HepG2 (cell line): ENCODE data around the gene STC2. TPM values are rescaled to one million over a fixed set of nuclear protein-coding genes. Genes with fewer than 3 reads are reported as not detected.

Experiments used
- ATAC-seq: fragments of 200-7000 bp; cut with Tn5 transposase; 3 replicates; pipeline ENCODE4 v1.9.1; 2020; ENCODE audit warnings: mild to moderate bottlenecking, moderate library complexity
- BruUV-seq: library from RNA; stranded (reverse); fragments of 400-500 nt; replicated peaks from 2 replicates; lab custom pipeline; 2021; lab: Mats Ljungman, UMichigan
- CTCF ChIA-PET: fragments of 300-600 bp; formaldehyde crosslinking; extraction: SDS; loops from one replicate; lab custom pipeline; 2021; ENCODE audit warnings: low total read pairs, inconsistent platforms, low intra/inter-chr PET ratio; lab: Yijun Ruan, JAX
- POLR2A ChIA-PET: fragments of 350-600 bp; sonication (Branson Sonifier 250); formaldehyde crosslinking; loops from one replicate; lab custom pipeline; 2020; ENCODE audit warnings: antibody characterized with exemption, inconsistent platforms; lab: Yijun Ruan, JAX
- DNase-seq: peaks from one replicate; pipeline ENCODE4 v3.0.0-alpha.2; 2015; ENCODE audit warnings: low spot score
- FAIRE-seq: peaks from 3 replicates; lab custom pipeline; 2011; peaks lifted over from hg19 to GRCh38; lab: Jason Lieb, UNC
- H2AFZ ChIP-seq: one replicate; pipeline ENCODE4 v1.6.1; 2011; ENCODE audit warnings: low read length, inconsistent platforms
- H3K27ac ChIP-seq: fragments of 300-600 bp; 3 replicates; pipeline ENCODE4 v1.8.0; 2011; ENCODE audit warnings: mixed run types, mild to moderate bottlenecking, mixed read lengths, low read length, inconsistent platforms; ENCODE audit not compliant: insufficient read depth; ENCODE audit errors: extremely low read length
- H3K27me3 ChIP-seq, 2 experiments: fragments of 200-600 bp in 1 of 2; 2 replicates in 1 of 2; 3 replicates in 1 of 2; pipeline versions ENCODE4 v1.6.0 to v1.8.0; 2011; ENCODE audit warnings: low read length in 2 of 2, mild to moderate bottlenecking in 2 of 2, moderate library complexity in 2 of 2, inconsistent platforms in 1 of 2; ENCODE audit not compliant: insufficient read depth in 2 of 2, control insufficient read depth in 1 of 2
- H3K36me3 ChIP-seq, 2 experiments: fragments of 200-600 bp in 1 of 2; replicated peaks in 1 of 2; 2 replicates in 1 of 2; 3 replicates in 1 of 2; pipeline versions ENCODE4 v1.5.1 to v1.8.0; 2011; ENCODE audit warnings: low read length in 2 of 2, inconsistent platforms in 1 of 2; ENCODE audit not compliant: insufficient read depth in 2 of 2, control insufficient read depth in 1 of 2
- H3K4me1 ChIP-seq: 2 replicates; pipeline ENCODE4 v1.5.1; 2012; ENCODE audit warnings: low read length, inconsistent platforms; ENCODE audit not compliant: insufficient read depth
- H3K4me2 ChIP-seq: 2 replicates; pipeline ENCODE4 v1.6.0; 2011; ENCODE audit warnings: low read depth, low read length, inconsistent platforms
- H3K4me3 ChIP-seq, 3 experiments: fragments of 200-600 bp in 1 of 3; sonication (generic), shearing (Covaris generic) in 1 of 3; replicated peaks in 1 of 3; 2 replicates each; pipeline ENCODE4 v1.5.1; 2011 to 2016; ENCODE audit warnings: low read length in 3 of 3, inconsistent platforms in 2 of 3, low read depth in 2 of 3, mild to moderate bottlenecking in 2 of 3, control low read depth in 1 of 3, mixed read lengths in 1 of 3; ENCODE audit not compliant: insufficient read depth in 1 of 3
- H3K79me2 ChIP-seq: one replicate; pipeline ENCODE4 v1.6.1; 2011; ENCODE audit warnings: low read length, inconsistent platforms; ENCODE audit not compliant: insufficient read depth
- H3K9ac ChIP-seq: 2 replicates; pipeline ENCODE4 v1.6.0; 2011; ENCODE audit warnings: mild to moderate bottlenecking, low read depth, low read length, inconsistent platforms; ENCODE audit not compliant: insufficient read depth
- H3K9me3 ChIP-seq: 2 replicates; pipeline ENCODE4 v1.5.1; 2012; ENCODE audit warnings: mild to moderate bottlenecking, low read length
- H4K20me1 ChIP-seq: 2 replicates; pipeline ENCODE4 v1.6.0; 2011; ENCODE audit warnings: inconsistent platforms, mild to moderate bottlenecking, low read length, moderate library complexity; ENCODE audit not compliant: insufficient read depth
- ASH2L ChIP-seq: fragments of 300-600, 200-600 bp; sonication (generic); IDR thresholded peaks from 2 replicates; pipeline ENCODE4 v1.7.0; 2017; ENCODE audit warnings: low read depth, mild to moderate bottlenecking, moderate library complexity, mixed read lengths, low read length; ENCODE audit not compliant: insufficient read length
- MAZ ChIP-seq, 2 experiments: sonication (generic) in 1 of 2; formaldehyde crosslinking in 1 of 2; IDR thresholded peaks; 2 replicates each; pipeline versions ENCODE4 v1.5.0 to v1.6.1; 2012 to 2020; ENCODE audit warnings: low read depth in 2 of 2, mild to moderate bottlenecking in 2 of 2, borderline replicate concordance in 1 of 2, improper control_type of control experiment in 1 of 2, low read length in 1 of 2, missing genetic modification reagents in 1 of 2, moderate library complexity in 1 of 2
- MED1 ChIP-seq: sonication (generic); formaldehyde crosslinking; IDR thresholded peaks from 2 replicates; pipeline ENCODE4 v1.4.0; 2020; ENCODE audit warnings: missing genetic modification reagents
- MEF2D ChIP-seq: sonication (generic); formaldehyde crosslinking; IDR thresholded peaks from 2 replicates; pipeline ENCODE4 v1.5.1; 2020; ENCODE audit warnings: mild to moderate bottlenecking, missing genetic modification reagents
- NR2F1 ChIP-seq, 2 experiments: fragments of 450-650 bp in 1 of 2; formaldehyde crosslinking in 1 of 2; IDR thresholded peaks; 2 replicates each; pipeline versions ENCODE4 v1.5.0 to v1.6.1; 2016 to 2020; ENCODE audit warnings: mild to moderate bottlenecking in 1 of 2, missing compliant biosample characterization in 1 of 2, missing genetic modification reagents in 1 of 2, moderate library complexity in 1 of 2
- NR2F6 ChIP-seq, 2 experiments: IDR thresholded peaks; 2 replicates each; pipeline ENCODE4 v1.6.1; 2016; ENCODE audit warnings: antibody characterized with exemption in 1 of 2, mild to moderate bottlenecking in 1 of 2
- SALL1 ChIP-seq: sonication (generic); formaldehyde crosslinking; IDR thresholded peaks from 2 replicates; pipeline ENCODE4 v1.8.0; 2022; ENCODE audit warnings: mild to moderate bottlenecking, missing genetic modification reagents
- TBX2 ChIP-seq: sonication (generic); formaldehyde crosslinking; IDR thresholded peaks from 2 replicates; pipeline ENCODE4 v1.5.0; 2020; ENCODE audit warnings: missing genetic modification reagents, mild to moderate bottlenecking, borderline replicate concordance
- YEATS4 ChIP-seq: sonication (generic); formaldehyde crosslinking; IDR thresholded peaks from 2 replicates; pipeline ENCODE4 v1.4.0; 2020; ENCODE audit warnings: missing genetic modification reagents, borderline replicate concordance
- WGBS: methylation state at CpG from one replicate; pipeline ENCODE4 v1.1.6; 2017; ENCODE audit warnings: low lambda C conversion rate; 5-methylcytosine and 5-hydroxymethylcytosine counted together
- in situ Hi-C: cut with HindIII; loops from 2 replicates; pipeline ENCODE4 v1.10.0; 2017; ENCODE audit warnings: low pct_unique_long_range_greater_than_20kb; ENCODE audit not compliant: extremely low pct_ligation_motif_present
- intact Hi-C: fragments of 100-400 bp; cut with micrococcal nuclease; formaldehyde crosslinking; loops from one replicate; pipeline ENCODE4 v1.10.0; 2022; ENCODE audit not compliant: unreplicated experiment
- polyA plus RNA-seq, 8 experiments: library from polyadenylated mRNA; depleted of rRNA in 3 of 8; stranded (reverse) in 7 of 8; unstranded in 1 of 8; fragments of >200 nt; fragmentation: Illumina TruSeq in 4 of 8; extraction: Trizol in 4 of 8; gene quantifications; 2 replicates each; pipeline versions ENCODE4 v1.2.1 to v1.2.3, GENCODE V29; 2011 to 2016; ENCODE audit warnings: low read depth in 4 of 8, missing spikeins in 1 of 8, mixed read lengths in 1 of 8; ENCODE audit not compliant: insufficient read depth in 1 of 8
- total RNA-seq, 5 experiments: library from RNA; depleted of rRNA; stranded (reverse); fragments of >200 nt; fragmentation: Illumina TruSeq; extraction: Trizol; gene quantifications; 2 replicates each; pipeline ENCODE4 v1.2.3, GENCODE V29; 2016; ENCODE audit warnings: low read depth in 1 of 5
- TF ChIP-seq, protein P1 (sequence below): sonication (generic); formaldehyde crosslinking; IDR thresholded peaks from 2 replicates; pipeline ENCODE4 v1.8.1; 2023; ENCODE audit warnings: missing genetic modification reagents, inconsistent platforms, borderline replicate concordance
- TF ChIP-seq, protein P2 (sequence below): sonication (generic); formaldehyde crosslinking; IDR thresholded peaks from 2 replicates; pipeline ENCODE4 v1.4.0; 2020; ENCODE audit warnings: missing genetic modification reagents
- TF ChIP-seq, protein P3 (sequence below): sonication (generic); formaldehyde crosslinking; conservative IDR thresholded peaks from 2 replicates; pipeline ENCODE4 v1.4.0; 2020; ENCODE audit warnings: mild to moderate bottlenecking, missing genetic modification reagents, moderate library complexity
- TF ChIP-seq, protein P4 (sequence below): sonication (generic); formaldehyde crosslinking; IDR thresholded peaks from 2 replicates; pipeline ENCODE4 v1.4.0; 2020; ENCODE audit warnings: missing genetic modification reagents, low read depth, mild to moderate bottlenecking, borderline replicate concordance

Gene STC2
- total and polyA plus RNA-seq, 2 of the 13 experiments (the other 11 are each of a cell fraction or from before 2014, with no cell fraction given), result 27.1 to 69.2 TPM

DNA sequence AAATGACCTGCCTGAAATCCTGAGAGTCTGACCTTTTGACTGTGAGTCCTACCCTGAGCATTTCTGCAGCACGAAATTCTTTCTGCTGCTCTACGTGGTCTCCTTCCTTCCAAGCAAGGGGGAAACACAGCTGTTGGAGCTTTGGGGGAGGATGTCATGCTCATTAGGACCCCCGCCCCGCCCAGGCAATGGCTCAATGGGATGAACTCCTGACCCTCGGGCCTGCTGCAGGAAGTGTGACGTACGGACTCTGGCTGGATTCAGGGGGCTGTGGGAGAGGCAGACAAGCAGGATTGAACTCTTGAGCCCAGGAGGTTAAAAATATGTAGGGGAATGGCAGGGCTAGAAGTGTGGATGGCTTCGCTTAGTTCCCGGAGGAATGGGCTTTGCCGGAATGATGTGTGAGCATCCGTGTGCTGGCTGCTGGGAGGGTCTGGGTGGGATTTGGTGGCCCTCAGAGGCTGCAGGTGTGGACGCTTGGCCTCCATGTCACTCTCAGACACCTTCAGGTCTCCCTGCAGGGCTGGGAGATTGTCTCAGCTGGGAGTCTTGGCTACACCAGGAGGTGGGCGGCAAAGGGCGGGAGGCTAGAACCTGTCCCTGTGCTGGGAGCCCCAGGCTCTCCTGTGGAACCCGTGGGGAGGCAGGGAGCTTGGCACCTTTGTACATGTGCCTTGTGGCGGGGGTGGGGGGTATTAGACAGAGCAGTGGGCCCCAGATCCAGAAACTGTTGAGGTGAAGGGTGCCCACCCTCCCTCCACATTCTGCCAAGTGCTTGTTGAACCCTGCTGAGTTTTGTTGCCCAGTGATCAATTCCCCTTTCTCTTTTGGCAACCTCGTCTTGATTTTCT lies 26.3 kb downstream of the STC2 start:
- Histone ChIP-seq H3K9me3 (no peaks in the 10 kb centered on the region), H3K27me3 (no peaks in the 10 kb centered on the region), H3K4me2 (peak overlapping the region; percentile 91), H3K36me3 (no peaks in the 10 kb centered on the region), H3K4me1 (peaks cover 86% of the 10 kb centered on the region), H3K79me2 (no peaks in the 10 kb centered on the region), H2AFZ (no peak overlapping the region), H3K4me3 (peak overlapping the region; percentile 27 to 68 (median 44)), H3K27ac (peak overlapping the region; percentile 60), H4K20me1 (no peaks in the 10 kb centered on the region), H3K9ac (peak overlapping the region; percentile 58)
- intact Hi-C loops (no loop called here), in situ Hi-C loops (no loop called here)
- peak; percentile 27 for ATAC-seq
- ChIA-PET POLR2A (interaction anchor here (1.0 to 5.8 kb wide), 3 partner anchors 14 to 27 kb away, joined by 3 to 130 read pairs (median 3); partner anchors contain the start of gene STC2), CTCF (no interaction called here)
- BruUV-seq, result no TSS peak
- peak; percentile 47 for FAIRE-seq
- peak; percentile 78 for DNase-seq
- 6% methylated on average over 14 of the region's 17 CpGs for WGBS
- TF ChIP-seq SALL1 (peak; percentile 31; the same call in 1 of the 2 replicates), MAZ (IDR thresholded peaks at IDR 0.05; ENCODE audit: borderline replicate concordance, low read depth, low read length) (no peak), MAZ (CRISPR knock-in tag; IDR thresholded peaks at IDR 0.05; ENCODE audit: low read depth) (no peak), MED1 (CRISPR knock-in tag) (peak; percentile 32; the same call in 1 of the 2 replicates), NR2F6 (IDR thresholded peaks at IDR 0.05) (peak; percentile 85), NR2F6 (CRISPR knock-in tag; IDR thresholded peaks at IDR 0.05) (peak; percentile 85), MEF2D (CRISPR knock-in tag) (peak; percentile 60; the same call in 1 of the 2 replicates), NR2F1 (CRISPR knock-in tag; IDR thresholded peaks at IDR 0.05) (peak; percentile 46 to 54; a peak in 1 of 4 replicates), ASH2L (no peak), TBX2 (CRISPR knock-in tag) (peak; percentile 20; the same call in 1 of the 2 replicates), YEATS4 (CRISPR knock-in tag) (peak; percentile 49; the same call in 1 of the 2 replicates)
- TF ChIP-seq, protein P1, sequence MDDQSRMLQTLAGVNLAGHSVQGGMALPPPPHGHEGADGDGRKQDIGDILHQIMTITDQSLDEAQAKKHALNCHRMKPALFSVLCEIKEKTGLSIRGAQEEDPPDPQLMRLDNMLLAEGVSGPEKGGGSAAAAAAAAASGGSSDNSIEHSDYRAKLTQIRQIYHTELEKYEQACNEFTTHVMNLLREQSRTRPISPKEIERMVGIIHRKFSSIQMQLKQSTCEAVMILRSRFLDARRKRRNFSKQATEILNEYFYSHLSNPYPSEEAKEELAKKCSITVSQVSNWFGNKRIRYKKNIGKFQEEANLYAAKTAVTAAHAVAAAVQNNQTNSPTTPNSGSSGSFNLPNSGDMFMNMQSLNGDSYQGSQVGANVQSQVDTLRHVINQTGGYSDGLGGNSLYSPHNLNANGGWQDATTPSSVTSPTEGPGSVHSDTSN (CRISPR knock-in tag), result no peak
- TF ChIP-seq, protein P2, sequence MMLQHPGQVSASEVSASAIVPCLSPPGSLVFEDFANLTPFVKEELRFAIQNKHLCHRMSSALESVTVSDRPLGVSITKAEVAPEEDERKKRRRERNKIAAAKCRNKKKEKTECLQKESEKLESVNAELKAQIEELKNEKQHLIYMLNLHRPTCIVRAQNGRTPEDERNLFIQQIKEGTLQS (CRISPR knock-in tag), result no peak
- TF ChIP-seq, protein P3, sequence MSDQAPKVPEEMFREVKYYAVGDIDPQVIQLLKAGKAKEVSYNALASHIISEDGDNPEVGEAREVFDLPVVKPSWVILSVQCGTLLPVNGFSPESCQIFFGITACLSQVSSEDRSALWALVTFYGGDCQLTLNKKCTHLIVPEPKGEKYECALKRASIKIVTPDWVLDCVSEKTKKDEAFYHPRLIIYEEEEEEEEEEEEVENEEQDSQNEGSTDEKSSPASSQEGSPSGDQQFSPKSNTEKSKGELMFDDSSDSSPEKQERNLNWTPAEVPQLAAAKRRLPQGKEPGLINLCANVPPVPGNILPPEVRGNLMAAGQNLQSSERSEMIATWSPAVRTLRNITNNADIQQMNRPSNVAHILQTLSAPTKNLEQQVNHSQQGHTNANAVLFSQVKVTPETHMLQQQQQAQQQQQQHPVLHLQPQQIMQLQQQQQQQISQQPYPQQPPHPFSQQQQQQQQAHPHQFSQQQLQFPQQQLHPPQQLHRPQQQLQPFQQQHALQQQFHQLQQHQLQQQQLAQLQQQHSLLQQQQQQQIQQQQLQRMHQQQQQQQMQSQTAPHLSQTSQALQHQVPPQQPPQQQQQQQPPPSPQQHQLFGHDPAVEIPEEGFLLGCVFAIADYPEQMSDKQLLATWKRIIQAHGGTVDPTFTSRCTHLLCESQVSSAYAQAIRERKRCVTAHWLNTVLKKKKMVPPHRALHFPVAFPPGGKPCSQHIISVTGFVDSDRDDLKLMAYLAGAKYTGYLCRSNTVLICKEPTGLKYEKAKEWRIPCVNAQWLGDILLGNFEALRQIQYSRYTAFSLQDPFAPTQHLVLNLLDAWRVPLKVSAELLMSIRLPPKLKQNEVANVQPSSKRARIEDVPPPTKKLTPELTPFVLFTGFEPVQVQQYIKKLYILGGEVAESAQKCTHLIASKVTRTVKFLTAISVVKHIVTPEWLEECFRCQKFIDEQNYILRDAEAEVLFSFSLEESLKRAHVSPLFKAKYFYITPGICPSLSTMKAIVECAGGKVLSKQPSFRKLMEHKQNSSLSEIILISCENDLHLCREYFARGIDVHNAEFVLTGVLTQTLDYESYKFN (CRISPR knock-in tag), result peak; percentile 79
- TF ChIP-seq, protein P4, sequence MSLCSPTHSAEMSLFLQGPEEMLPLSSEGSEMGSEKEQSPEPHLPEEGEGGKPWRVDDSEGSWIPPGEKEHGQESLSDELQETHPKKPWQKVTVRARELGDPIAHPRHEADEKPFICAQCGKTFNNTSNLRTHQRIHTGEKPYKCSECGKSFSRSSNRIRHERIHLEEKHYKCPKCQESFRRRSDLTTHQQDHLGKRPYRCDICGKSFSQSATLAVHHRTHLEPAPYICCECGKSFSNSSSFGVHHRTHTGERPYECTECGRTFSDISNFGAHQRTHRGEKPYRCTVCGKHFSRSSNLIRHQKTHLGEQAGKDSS (CRISPR knock-in tag), result 0 out of 2 replicates have a peak, but pooled peaks have one; percentile 36
